ENCODE data around the gene CRYBG1. TPM values are rescaled to one million over a fixed set of nuclear protein-coding genes. Genes with fewer than 3 reads are reported as not detected.
"Not testable (repeated sequence)": the region's sequence is repeated elsewhere in the genome, so short reads cannot be mapped to it uniquely, and the experiment has no call there.

Gene CRYBG1
- total RNA-seq, 1 donor from 2014 or later = 5.8 TPM

- H3K27me3 Mint-ChIP-seq = no peaks in the 10 kb centered on the region
- peak overlapping the region; percentile 37 for H3K4me3 Mint-ChIP-seq
- peak overlapping the region; percentile 89 for H3K27ac Mint-ChIP-seq
- H3K4me1 Mint-ChIP-seq (ENCODE audit: unreplicated experiment) = peaks cover 17% of the 10 kb centered on the region
- no peaks in the 10 kb centered on the region for H3K36me3 Mint-ChIP-seq
- peaks cover 4% of the 10 kb centered on the region for H3K9me3 Mint-ChIP-seq
- DNase-seq (ENCODE audit: extremely low spot score, unreplicated experiment) = no peak
- no peak for TF ChIP-seq CTCF (conservative IDR thresholded peaks at IDR 0.05)
Measured at GRCh38 chr6:106546691-106547414, 186.3 kb downstream of the CRYBG1 start.

- Mint-ChIP-seq H3K9me3 (peaks cover 4% of the 10 kb centered on the region), H3K27ac (peak overlapping the region; percentile 89), H3K27me3 (no peaks in the 10 kb centered on the region), H3K4me3 (no peak overlapping the region), H3K36me3 (no peaks in the 10 kb centered on the region), H3K4me1 (ENCODE audit: unreplicated experiment) (peaks cover 17% of the 10 kb centered on the region)
- DNase-seq (ENCODE audit: extremely low spot score, unreplicated experiment) = no peak
- TF ChIP-seq CTCF (conservative IDR thresholded peaks at IDR 0.05) = no peak
Measured at GRCh38 chr6:106547601-106548453, 187.3 kb downstream of the CRYBG1 start.

GRCh38 chr6:106548926-106549455 lies 188.5 kb downstream of the CRYBG1 start:
- not testable (repeated sequence) for H3K27me3 Mint-ChIP-seq; H3K36me3 Mint-ChIP-seq; H3K27ac Mint-ChIP-seq; DNase-seq (ENCODE audit: extremely low spot score, unreplicated experiment); H3K9me3 Mint-ChIP-seq; H3K4me3 Mint-ChIP-seq
- H3K4me1 Mint-ChIP-seq (ENCODE audit: unreplicated experiment) = peaks cover 17% of the 10 kb centered on the region

- no peak for DNase-seq (ENCODE audit: extremely low spot score, unreplicated experiment)
- no peak overlapping the region for H3K4me3 Mint-ChIP-seq
- no peak for TF ChIP-seq CTCF (conservative IDR thresholded peaks at IDR 0.05)
- no peak overlapping the region for H3K27ac Mint-ChIP-seq
- H3K27me3 Mint-ChIP-seq = no peaks in the 10 kb centered on the region
- H3K9me3 Mint-ChIP-seq = peaks cover 4% of the 10 kb centered on the region
- peaks cover 17% of the 10 kb centered on the region for H3K4me1 Mint-ChIP-seq (ENCODE audit: unreplicated experiment)
- no peaks in the 10 kb centered on the region for H3K36me3 Mint-ChIP-seq
Measured at GRCh38 chr6:106549521-106549920, 189.0 kb downstream of the CRYBG1 start.

GRCh38 chr6:106551155-106551554 lies 190.6 kb downstream of the CRYBG1 start:
- peaks cover 17% of the 10 kb centered on the region for H3K4me1 Mint-ChIP-seq (ENCODE audit: unreplicated experiment)
- H3K4me3 Mint-ChIP-seq = no peak overlapping the region
- no peak for DNase-seq (ENCODE audit: extremely low spot score, unreplicated experiment)
- H3K27ac Mint-ChIP-seq = no peak overlapping the region
- H3K36me3 Mint-ChIP-seq = no peaks in the 10 kb centered on the region
- peaks cover 4% of the 10 kb centered on the region for H3K9me3 Mint-ChIP-seq
- no peak for TF ChIP-seq CTCF (conservative IDR thresholded peaks at IDR 0.05)
- H3K27me3 Mint-ChIP-seq = no peaks in the 10 kb centered on the region

GRCh38 chr6:106553440-106553839 lies 192.9 kb downstream of the CRYBG1 start:
- H3K4me1 Mint-ChIP-seq (ENCODE audit: unreplicated experiment) = no peaks in the 10 kb centered on the region
- peaks cover 4% of the 10 kb centered on the region for H3K9me3 Mint-ChIP-seq
- H3K36me3 Mint-ChIP-seq = no peaks in the 10 kb centered on the region
- TF ChIP-seq CTCF (conservative IDR thresholded peaks at IDR 0.05) = no peak
- H3K27ac Mint-ChIP-seq = no peak overlapping the region
- no peaks in the 10 kb centered on the region for H3K27me3 Mint-ChIP-seq
- no peak overlapping the region for H3K4me3 Mint-ChIP-seq
- DNase-seq (ENCODE audit: extremely low spot score, unreplicated experiment) = no peak

All from type B pancreatic cell (in vitro differentiated cells).